Coronary artery (tissue), 2 donors: Measurements from ENCODE around the gene PSMA5.
A peak's percentile ranks its signal among the peaks of the same experiment; 100 is the strongest.
"Not testable (repeated sequence)": the region's sequence is repeated elsewhere in the genome, so short reads cannot be mapped to it uniquely, and the experiment has no call there.

ENCODE experiments used
- DNase-seq: peaks from one replicate; pipeline ENCODE4 v3.0.0-alpha.2; 2017; ENCODE audit warnings: low spot score
- H3K27ac ChIP-seq, 2 donors: fragments of 200-600 bp; sonication (generic); one replicate each; pipeline ENCODE4 v1.5.1; 2016 to 2019
- H3K4me3 ChIP-seq: fragments of 200-600 bp; sonication (generic); 2 replicates; pipeline ENCODE4 v1.5.1; 2016; ENCODE audit warnings: mild to moderate bottlenecking, moderate library complexity
- TF ChIP-seq, protein P1 (sequence below): fragments of 200-600 bp; sonication (generic); IDR thresholded peaks from one replicate; pipeline ENCODE4 v1.5.1; 2019; ENCODE audit warnings: antibody characterized with exemption

PSMA5 gene

GRCh38 chr1:109377698-109378097 lies 48.5 kb downstream of the PSMA5 start:
- Histone ChIP-seq H3K27ac (peak overlapping the region; percentile 45 to 53), H3K4me3 (no peak overlapping the region)
- TF ChIP-seq, protein P1, sequence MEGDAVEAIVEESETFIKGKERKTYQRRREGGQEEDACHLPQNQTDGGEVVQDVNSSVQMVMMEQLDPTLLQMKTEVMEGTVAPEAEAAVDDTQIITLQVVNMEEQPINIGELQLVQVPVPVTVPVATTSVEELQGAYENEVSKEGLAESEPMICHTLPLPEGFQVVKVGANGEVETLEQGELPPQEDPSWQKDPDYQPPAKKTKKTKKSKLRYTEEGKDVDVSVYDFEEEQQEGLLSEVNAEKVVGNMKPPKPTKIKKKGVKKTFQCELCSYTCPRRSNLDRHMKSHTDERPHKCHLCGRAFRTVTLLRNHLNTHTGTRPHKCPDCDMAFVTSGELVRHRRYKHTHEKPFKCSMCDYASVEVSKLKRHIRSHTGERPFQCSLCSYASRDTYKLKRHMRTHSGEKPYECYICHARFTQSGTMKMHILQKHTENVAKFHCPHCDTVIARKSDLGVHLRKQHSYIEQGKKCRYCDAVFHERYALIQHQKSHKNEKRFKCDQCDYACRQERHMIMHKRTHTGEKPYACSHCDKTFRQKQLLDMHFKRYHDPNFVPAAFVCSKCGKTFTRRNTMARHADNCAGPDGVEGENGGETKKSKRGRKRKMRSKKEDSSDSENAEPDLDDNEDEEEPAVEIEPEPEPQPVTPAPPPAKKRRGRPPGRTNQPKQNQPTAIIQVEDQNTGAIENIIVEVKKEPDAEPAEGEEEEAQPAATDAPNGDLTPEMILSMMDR: no peak
- no peak for DNase-seq

- not testable (repeated sequence) for H3K4me3 ChIP-seq, DNase-seq
- peak overlapping the region; percentile 65 to 87 for H3K27ac ChIP-seq
These were observed 52.6 kb downstream of the PSMA5 start for GRCh38 chr1:109373696-109374095.

DNA sequence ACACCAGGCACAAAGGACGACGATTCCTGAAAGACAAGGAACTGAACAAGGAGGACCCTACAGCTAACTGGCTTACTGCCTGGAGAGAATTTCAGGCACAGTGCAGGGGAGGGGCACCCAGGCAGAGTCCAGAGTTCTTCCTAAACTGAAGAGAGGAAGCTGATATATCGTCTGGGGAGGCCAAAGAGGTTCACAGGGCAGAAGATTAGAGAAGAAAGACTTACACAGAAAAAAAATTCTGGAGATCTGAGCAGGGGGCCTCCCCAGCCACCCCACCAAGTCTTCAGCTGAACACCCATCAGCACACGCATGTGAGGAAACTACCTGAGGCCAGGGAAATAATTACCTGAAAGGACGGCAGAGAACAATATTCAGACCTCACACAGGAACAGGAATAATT lies 53.1 kb downstream of the PSMA5 start:
- peak overlapping the region; percentile 65 to 87 for H3K27ac ChIP-seq
- DNase-seq: no peak
- H3K4me3 ChIP-seq: peak overlapping the region; percentile 3
- TF ChIP-seq, protein P1: no peak

DNA sequence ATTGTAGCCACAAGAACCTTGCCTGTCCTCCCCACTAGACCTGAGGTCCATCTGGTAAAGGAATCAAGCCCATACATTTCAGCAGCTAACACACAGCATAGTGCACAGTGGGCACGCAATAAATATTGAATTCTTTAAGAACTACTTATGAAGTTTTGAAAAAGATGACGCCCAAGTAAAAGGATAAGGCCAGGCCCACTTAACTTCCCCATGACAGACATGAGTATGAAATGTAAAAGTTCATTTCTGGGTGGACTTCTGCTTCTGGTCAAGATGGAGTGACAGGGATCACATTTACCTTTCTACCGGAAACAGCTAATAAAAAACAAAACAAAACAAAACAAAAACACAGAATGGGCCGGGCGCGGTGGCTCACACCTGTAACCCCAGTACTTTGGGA lies 54.0 kb downstream of the PSMA5 start:
- TF ChIP-seq, protein P1: no peak
- Histone ChIP-seq H3K27ac (peak overlapping the region; percentile 87 to 91), H3K4me3 (peak overlapping the region; percentile 32)
- DNase-seq: no peak

DNA sequence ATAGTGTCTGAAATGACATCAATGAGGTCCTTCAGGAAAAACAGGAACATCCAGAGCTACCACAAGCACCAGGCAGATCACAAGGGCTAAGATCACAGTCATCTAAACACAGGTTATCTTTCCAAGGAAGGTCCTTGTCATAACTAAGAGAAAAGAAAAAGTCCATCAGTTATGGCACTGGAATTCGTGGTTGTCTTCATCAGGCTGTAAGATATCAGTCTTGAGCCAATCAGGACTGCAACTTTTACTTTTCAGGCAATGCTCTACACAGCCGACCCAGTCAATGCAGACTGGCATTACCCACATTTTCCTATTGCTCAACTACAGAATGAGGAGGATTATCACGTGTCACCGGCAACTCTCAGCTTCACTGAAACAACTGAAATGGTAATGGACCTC lies 54.9 kb downstream of the PSMA5 start:
- H3K4me3 ChIP-seq: peak overlapping the region; percentile 42
- TF ChIP-seq, protein P1: no peak
- DNase-seq: no peak

GRCh38 chr1:109370712-109371340 lies 55.4 kb downstream of the PSMA5 start:
- TF ChIP-seq, protein P1: no peak
- no peak for DNase-seq
- H3K4me3 ChIP-seq: peak overlapping the region; percentile 42
- H3K27ac ChIP-seq: peak overlapping the region; percentile 87 to 91

More for the DNA sequence above, 54.9 kb downstream of the PSMA5 start:
- peak overlapping the region; percentile 87 to 91 for H3K27ac ChIP-seq

DNA sequence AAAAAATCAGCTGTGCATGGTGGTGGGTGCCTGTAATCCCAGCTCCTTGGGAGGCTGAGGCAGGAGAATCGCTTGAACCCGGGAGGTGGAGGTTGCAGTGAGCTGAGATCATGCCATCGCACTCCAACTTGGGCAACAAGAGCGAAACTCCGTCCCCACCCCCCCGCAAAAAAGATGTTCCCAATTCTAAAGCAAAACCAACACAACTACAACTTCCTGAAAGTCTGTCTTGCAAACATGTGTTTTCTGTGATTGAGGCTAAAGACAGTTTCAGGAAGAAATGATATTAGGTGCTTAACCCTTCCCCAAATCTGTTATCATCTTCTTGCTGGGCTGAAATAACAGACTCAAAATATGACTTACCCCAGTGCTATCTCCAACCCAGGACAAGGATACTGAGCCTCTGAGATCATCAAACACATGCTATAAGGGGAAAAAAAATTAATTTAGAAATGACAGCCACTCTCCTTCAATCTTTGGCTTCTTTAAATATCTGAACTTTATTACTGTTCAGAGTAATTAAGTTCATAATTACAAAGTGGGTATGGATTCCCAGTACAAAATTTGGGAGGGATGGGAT lies 57.0 kb downstream of the PSMA5 start:
- peak overlapping the region; percentile 2 for H3K4me3 ChIP-seq
- DNase-seq: no peak
- TF ChIP-seq, protein P1: no peak
- H3K27ac ChIP-seq: peak overlapping the region; percentile 87 to 91
